IMR-90 (cell line): ENCODE data around the gene ZNRF3.

ENCODE experiments used
- CEBPB ChIP-seq: IDR thresholded peaks from 2 replicates; pipeline ENCODE4 v1.6.1; 2012; ENCODE audit warnings: low read depth, low read length, improper control_type of control experiment
- MAZ ChIP-seq: IDR thresholded peaks from 2 replicates; pipeline ENCODE4 v1.6.1; 2012; ENCODE audit warnings: low read depth, mild to moderate bottlenecking, low read length, improper control_type of control experiment, moderate library complexity, borderline replicate concordance
- POLR2A ChIP-seq: IDR thresholded peaks from 2 replicates; pipeline ENCODE4 v1.6.1; 2012; ENCODE audit warnings: mild to moderate bottlenecking, low read depth, low read length
- SMC3 ChIP-seq: fragments of 150-350 bp; IDR thresholded peaks from 2 replicates; pipeline ENCODE4 v1.6.1; 2016; ENCODE audit warnings: low read depth, mild to moderate bottlenecking, antibody characterized with exemption, low read length, moderate library complexity
- TF ChIP-seq, protein P1 (sequence below): conservative IDR thresholded peaks from 2 replicates; pipeline ENCODE4 v1.5.1; 2012; ENCODE audit warnings: mild to moderate bottlenecking, low read depth, low read length, improper control_type of control experiment

GRCh38 chr22:28896611-28897010 lies 13.2 kb downstream of the ZNRF3 start:
- TF ChIP-seq, protein P1, sequence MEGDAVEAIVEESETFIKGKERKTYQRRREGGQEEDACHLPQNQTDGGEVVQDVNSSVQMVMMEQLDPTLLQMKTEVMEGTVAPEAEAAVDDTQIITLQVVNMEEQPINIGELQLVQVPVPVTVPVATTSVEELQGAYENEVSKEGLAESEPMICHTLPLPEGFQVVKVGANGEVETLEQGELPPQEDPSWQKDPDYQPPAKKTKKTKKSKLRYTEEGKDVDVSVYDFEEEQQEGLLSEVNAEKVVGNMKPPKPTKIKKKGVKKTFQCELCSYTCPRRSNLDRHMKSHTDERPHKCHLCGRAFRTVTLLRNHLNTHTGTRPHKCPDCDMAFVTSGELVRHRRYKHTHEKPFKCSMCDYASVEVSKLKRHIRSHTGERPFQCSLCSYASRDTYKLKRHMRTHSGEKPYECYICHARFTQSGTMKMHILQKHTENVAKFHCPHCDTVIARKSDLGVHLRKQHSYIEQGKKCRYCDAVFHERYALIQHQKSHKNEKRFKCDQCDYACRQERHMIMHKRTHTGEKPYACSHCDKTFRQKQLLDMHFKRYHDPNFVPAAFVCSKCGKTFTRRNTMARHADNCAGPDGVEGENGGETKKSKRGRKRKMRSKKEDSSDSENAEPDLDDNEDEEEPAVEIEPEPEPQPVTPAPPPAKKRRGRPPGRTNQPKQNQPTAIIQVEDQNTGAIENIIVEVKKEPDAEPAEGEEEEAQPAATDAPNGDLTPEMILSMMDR: no peak
- TF ChIP-seq CEBPB: no peak
- TF ChIP-seq MAZ: no peak
- no peak for TF ChIP-seq POLR2A
- TF ChIP-seq SMC3: no peak
